ENCODE results near the gene SDC1.
"Not testable (repeated sequence)": the region's sequence is repeated elsewhere in the genome, so short reads cannot be mapped to it uniquely, and the experiment has no call there.

Gene SDC1

DNA sequence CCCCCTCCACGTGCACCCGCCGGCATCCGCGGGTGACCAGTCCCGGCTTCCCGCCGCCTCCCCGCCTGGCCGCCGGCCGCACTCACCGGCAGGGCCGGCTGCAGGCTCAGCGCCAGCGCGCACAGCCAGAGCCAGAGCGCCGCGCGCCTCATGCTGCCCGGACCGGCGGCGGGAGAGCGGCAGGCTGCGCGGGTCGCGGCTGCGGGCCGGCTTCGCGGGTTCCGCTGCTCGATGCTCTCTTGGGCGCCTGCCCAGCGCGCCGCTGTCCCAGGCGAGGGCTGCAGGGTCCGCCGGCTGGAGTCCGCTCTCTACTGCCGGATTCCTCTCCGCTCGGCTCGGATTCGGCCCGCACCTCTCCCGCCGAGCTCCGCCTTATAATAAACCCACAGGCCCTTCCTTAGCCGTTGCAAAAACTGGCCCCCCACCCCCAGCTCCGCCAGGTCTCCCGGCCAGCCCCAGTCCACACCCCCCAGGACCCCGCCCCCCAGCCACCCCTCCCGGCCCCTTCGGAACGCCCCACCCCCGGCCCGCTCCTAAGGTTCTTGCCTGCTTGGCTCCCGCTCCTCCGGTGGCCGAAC lies at the start of gene SDC1:
Gene SDC1 (minus strand): TSS at position 415 of the 578 bp plus-strand sequence. CDS start 263 bp downstream, at position 152.
- no peak for DNase-seq

DNA sequence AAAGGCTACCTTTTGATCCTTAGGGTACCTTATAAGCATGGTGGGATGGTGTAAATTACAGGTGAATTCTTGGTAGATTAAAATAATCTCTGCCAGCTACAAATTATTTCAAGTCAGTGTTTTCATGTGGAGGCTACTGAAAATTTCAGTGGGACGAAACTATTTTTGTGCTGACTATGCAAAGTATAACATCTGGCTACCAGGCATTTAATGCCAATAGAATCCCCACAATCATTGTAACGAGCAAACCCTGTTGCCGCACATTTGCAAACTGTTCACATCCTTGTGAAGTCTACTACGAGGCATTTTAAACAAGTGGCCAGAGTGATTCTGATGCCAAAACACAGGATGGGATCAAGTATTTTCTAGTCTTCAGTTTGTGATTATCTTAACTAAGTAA lies 48.1 kb upstream of the SDC1 start:
- DNase-seq = no peak

DNA sequence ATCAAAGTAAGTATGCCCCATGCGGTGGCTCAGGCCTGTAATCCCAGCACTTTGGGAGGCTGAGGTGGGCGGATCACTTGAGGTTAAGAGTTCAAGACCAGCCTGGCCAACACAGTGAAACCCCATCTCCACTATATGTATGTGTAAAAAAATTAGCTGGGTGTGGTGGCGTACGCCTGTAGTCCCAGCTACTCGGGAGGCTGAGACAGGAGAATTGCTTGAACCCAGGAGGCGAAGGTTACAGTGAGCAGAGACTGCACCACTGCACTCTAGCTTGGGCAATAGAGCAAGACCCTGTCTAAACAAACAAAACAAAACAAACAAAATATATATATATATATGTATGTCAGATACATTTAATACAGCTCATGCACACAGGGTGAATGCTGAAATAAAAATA lies 43.4 kb upstream of the SDC1 start:
- not testable (repeated sequence) for DNase-seq

DNA sequence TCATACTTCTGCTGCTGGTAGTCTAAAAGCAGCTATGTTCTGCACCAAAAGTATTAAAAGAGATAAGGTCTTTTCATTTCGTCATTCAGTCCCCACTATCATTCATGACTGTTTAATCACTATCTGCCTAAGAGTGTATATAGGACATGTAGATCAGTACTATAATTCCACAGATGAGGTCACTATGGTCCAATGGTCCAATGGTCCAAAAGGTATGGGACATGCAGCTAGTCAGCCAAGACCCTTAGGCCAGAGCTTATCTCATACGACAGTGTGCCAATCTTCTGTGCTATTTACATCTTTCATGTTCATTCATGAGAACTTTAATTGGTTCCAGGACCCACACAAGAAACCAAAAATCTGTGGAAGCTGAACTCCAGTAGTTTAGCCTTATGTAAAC lies 42.6 kb upstream of the SDC1 start:
- DNase-seq = no peak

DNA sequence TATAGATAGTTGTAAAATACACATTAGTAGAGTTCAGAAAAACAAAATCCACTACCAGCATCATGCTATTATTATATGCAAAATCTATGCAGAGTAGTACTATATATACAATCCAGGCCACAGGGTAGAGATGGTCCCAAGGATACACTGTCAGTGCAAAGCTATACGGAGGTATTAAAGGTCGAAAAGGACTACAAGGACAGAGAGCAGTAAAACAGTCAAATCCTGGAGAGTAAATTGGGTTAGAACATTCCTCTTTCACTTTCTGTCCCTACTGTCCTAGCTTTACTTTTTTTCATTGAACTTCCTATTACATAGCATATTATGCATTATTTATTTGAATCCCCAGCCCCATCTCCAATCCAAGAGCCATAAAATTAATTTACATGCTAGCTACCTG lies 39.7 kb upstream of the SDC1 start:
- no peak for DNase-seq

DNA sequence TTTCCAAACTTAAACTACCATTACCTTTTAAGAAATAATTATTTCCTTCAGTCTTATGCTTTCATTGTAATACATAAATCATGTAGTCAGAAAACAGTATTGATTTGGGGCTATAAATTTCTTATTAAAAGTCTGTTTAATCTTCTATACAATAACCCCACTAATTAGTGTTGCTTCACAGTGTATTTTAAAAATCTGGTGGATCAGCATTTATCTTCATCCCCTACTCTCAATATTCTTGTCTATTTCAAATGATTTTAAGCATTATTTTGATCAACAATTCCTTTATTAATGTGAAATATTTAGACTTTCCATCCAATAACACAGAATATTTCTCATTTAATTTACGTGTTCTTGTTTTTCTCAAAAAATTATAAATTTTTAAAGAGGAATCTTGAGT lies 32.5 kb upstream of the SDC1 start:
- DNase-seq = no peak

DNA sequence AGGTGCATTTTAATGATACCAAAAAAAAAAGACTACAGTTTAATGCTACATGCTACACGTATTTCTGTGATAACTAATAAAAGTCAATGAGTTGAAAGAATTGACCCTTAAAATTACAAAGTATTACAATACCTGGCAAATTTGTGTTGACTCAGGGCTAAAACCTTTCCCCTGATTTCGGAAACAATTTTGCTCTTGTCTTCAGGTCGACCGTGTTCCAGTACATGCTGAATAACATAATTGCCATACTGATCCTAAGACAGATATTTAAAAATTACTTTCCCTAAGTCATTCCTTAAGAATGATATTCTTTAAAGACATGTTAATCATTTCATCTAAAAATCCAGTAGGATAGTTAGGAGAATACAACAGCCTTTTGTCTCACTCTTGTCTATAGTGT lies 29.8 kb upstream of the SDC1 start:
- no peak for DNase-seq

- no peak for DNase-seq
Observed at GRCh38 chr2:20250436-20250835, 25.5 kb upstream of the SDC1 start.

DNA sequence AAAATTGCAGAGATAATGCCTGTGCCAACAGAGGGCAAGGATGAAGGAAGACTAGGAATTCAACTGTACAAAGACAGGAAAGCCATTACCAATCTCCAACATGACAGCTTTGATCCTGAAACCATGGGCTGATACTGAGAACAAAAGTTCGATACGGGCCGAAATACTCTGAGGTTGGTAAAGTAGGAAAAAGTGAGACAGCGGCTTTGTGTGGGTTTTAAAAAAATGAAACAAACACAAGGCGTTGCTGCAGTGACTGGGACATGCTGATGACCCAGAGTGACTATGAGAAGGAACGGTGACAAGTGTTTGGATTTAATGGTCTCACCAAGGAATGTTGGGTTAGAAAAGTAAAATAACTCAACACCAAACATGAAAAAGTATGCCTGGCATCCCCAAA lies 24.2 kb upstream of the SDC1 start:
- no peak for DNase-seq

DNA sequence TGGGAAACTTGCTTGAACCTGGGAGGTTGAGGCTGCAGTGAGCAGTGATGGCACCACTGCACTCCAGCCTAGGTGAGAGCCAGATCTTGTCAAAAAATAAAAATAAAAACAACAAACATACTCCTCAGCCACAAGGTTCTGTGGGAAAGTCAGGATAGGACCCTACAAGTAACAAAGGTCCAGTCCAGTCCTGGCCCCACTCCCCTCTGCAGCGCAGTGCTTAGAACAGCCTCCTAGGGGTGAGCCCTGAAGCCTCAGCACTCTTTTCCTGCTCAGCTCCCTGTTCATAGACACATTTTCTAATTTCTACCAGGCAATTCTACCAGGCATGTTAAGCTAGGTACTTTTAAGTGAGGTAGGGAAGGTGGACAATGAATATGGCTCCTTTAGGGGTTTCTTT lies 22.2 kb upstream of the SDC1 start:
- DNase-seq = no peak

DNA sequence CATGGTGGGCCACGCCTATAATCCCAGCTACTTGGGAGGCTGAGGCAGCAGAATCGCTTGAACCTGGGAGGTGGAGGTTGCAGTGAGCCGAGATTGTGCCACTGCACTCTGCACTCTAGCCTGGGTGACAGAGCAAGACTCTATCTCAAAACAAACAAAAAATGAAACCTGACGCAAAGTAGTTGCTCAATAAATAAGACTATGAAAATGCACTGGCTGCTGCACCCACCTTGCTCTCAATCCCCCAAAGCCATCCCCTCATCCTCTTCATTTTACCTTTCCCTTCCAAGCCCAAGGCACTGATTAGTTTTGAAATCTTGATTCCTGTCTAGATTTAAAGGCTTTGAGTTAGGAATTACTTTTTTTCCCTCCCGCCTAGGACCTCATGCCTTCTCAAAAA lies 18.7 kb upstream of the SDC1 start:
- DNase-seq = not testable (repeated sequence)

GRCh38 chr2:20242727-20243377 lies 17.9 kb upstream of the SDC1 start:
- no peak for DNase-seq

GRCh38 chr2:20241973-20242726 lies 17.2 kb upstream of the SDC1 start:
- no peak for DNase-seq

DNA sequence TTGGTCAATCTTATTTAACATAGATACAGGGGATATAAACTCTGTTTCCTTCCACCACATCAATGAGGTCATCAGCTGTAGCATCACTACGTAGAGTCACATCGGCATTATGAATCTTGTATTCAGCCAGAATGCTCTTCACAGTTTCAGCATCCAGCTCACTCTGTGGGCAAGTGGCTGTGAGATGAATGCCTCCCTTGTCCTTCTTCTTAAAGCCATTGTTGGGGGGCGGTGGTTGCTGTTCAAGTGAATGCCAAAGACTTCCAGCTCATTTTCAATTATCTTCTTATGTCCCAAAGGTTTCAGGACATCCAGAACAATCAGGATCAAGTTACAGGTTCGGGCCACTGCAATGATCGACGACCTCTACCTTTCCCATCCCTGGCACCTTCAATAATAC lies 15.4 kb upstream of the SDC1 start:
- not testable (repeated sequence) for DNase-seq

GRCh38 chr2:20236496-20236895 lies 11.6 kb upstream of the SDC1 start:
- no peak for DNase-seq

DNA sequence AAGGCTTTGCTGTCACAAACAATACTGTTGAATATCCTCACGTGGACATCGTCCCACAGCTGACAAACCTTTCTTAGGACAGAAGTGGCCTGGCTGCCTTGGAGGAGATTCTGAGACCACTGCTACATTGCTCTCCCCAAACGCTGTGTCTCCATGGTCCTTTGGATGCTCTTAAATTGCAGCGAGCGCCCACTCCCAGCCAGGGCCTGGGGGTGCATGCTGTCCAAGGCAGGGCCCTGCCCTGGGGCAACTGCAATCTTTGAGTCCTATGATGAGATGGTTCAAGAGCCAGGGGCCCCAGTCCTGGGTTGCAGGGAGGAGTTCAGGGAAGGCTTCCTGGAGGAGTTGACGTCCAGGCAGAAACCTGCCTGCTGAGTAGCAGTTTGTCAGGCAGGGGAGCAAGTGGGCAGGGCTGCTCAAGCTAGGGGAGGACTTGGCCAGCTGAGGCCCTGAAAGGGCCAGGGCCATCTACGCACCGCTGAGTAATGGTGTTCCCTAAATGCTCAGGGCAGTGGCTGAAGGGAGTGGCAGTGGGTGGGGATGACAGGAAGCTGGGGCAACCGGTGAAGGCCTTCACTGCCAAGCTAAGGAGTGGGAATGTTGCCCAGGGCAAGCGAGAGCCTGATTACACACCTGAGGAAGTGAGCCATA lies 10.8 kb upstream of the SDC1 start:
- no peak for DNase-seq

- not testable (repeated sequence) for DNase-seq
Observed at GRCh38 chr2:20234597-20234996, 9.7 kb upstream of the SDC1 start.

DNA sequence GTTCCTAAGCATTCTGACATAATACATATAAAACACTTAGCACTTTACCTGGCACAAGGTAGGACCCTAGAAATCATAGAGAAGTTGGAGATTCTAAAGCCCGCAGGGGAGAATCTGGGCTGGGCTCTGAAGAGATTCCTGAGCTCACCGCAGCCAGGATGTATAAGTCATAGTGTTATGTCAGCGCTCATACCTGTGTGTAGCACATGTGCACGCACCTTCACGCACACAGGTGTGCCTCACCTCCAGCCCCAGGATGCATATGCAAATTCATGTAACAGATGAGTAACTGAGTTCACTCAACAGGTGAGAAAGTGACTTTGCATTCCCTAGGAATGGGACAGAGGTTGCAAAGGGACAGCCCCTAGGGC lies 7.9 kb upstream of the SDC1 start:
- DNase-seq = no peak

DNA sequence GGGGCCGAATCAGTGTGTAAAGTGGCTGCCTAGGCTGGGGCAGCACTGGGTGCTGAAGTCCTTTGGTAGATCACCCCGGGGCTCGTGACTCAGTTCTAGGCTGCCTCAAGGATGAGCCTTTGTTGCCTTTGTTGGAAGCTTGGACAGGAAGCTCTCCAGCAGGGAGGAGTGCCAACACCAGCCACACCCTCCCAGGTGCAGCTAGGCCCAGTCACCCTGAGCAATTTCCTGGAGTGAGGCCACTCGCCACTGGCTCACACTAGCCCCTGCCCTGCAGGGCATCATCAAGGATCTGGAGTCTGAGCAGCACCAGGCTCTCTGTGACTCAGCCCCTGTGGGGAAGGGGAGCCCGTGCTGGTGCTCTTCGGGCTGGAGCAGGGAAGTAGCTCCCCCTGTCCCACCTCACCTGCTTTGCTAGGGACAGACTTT lies 6.7 kb upstream of the SDC1 start:
- DNase-seq = no peak

DNA sequence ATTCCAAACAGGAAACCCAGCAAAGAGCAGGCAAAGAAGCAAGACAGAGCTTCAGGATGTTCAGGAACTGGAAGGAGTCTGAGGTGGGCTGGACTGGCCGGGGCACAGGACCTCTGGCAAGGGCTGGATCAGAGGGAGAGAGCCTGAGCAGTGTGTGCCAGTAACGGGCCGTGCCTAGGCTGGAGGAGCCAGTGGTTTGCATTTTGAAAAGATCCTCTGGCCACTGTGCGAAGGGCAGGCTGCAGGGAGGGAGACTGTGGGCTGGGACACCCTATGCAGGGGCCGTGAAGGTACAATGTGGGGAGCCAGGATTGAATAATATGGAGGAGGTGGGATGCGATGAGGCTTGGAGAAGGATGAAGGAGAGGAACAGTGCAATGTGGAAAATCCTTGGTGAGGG lies 6.2 kb upstream of the SDC1 start:
- DNase-seq = no peak

DNA sequence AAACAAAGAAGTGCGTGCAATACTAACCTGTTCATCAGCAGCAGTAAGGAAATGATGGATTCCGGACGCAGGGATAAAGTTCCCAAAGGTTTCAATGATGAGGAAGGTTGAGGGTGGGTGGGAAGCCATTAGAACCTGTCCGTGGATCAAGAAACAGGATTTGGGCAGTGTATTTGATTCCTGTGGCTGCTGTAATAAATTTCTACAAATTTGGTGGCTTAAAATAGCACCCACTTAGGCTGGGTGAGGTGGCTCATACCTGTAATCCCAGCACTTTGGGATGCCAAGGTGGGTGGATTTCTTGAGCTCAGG lies 5.1 kb upstream of the SDC1 start:
- no peak for DNase-seq

GRCh38 chr2:20229322-20230113 lies 4.6 kb upstream of the SDC1 start:
- DNase-seq = no peak

DNA sequence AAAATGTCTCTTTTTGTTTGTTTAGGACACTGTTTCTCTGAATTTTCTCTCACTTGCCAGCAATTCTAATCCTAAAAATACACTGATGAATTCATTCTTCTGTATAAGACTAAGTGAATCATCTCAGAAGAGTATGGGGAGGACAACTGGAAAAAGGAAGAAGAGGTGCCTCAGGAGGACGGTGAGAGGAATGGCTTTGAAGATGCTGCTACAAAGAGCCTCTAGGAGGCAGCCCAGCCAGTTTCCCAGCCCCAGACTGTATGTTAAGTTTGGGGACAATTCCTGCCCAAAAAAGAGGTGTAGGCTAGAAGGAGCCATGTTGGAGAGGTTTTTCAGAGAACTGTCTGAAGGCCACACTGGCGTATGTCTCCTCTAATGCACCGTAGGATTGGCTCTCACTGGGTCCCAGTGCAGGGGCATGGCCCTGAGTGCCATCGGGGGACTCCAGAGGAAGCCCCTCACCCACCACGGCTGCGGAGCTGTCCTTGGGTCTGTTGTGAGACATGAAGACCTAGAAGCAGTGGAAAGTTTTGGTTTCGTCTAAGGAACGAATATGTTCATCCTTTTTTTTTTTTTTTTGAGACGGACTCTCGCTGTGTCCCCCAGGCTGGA lies 3.1 kb upstream of the SDC1 start:
- no peak for DNase-seq

Data from activated CD4-positive, alpha-beta T cell treated with anti-CD3 and anti-CD28 coated beads, Interleukin-2, amount 50 U/mL, for 4 hours (primary cell).